ENCODE results near the gene RALB. TPM values are rescaled to one million over a fixed set of nuclear protein-coding genes. Genes with fewer than 3 reads are reported as not detected.
A peak's percentile ranks its signal among the peaks of the same experiment; 100 is the strongest.

Gene RALB
- total RNA-seq, 2 donors from 2014 or later: 21.9 to 50.2 TPM

GRCh38 chr2:120237491-120237902 is 15.2 kb upstream of the RALB start:
- Histone ChIP-seq H3K9me3 (no peaks in the 10 kb centered on the region), H3K4me1 (ENCODE audit: control insufficient read depth in 1 of 2, low read depth in 2 of 2) (peaks cover 0 to 17% of the 10 kb centered on the region in 2 donors), H3K27ac (no peak overlapping the region), H3K4me3 (no peak overlapping the region), H3K27me3 (replicated peaks; ENCODE audit: insufficient read depth) (no peaks in the 10 kb centered on the region), H3K36me3 (no peaks in the 10 kb centered on the region)
- ATAC-seq (ENCODE audit: insufficient number of reproducible peaks, low FRiP score, low read depth): no peak
- no peak for DNase-seq (ENCODE audit: low spot score)
- no peak for TF ChIP-seq CTCF (IDR thresholded peaks at IDR 0.05)

GRCh38 chr2:120238728-120239487 is 13.7 kb upstream of the RALB start:
- Histone ChIP-seq H3K9me3 (no peaks in the 10 kb centered on the region), H3K36me3 (no peaks in the 10 kb centered on the region), H3K4me3 (no peak overlapping the region), H3K4me1 (ENCODE audit: control insufficient read depth in 1 of 2, low read depth in 2 of 2) (peaks cover 0 to 13% of the 10 kb centered on the region in 2 donors), H3K27ac (no peak overlapping the region), H3K27me3 (replicated peaks; ENCODE audit: insufficient read depth) (no peaks in the 10 kb centered on the region)
- no peak for TF ChIP-seq CTCF (IDR thresholded peaks at IDR 0.05)
- ATAC-seq (ENCODE audit: insufficient number of reproducible peaks, low FRiP score, low read depth) (no peak), DNase-seq (ENCODE audit: low spot score) (no peak)

- Histone ChIP-seq H3K36me3 (no peaks in the 10 kb centered on the region), H3K9me3 (no peaks in the 10 kb centered on the region), H3K4me1 (ENCODE audit: control insufficient read depth in 1 of 2, low read depth in 2 of 2) (peaks cover 0 to 13% of the 10 kb centered on the region in 2 donors), H3K27me3 (replicated peaks; ENCODE audit: insufficient read depth) (no peaks in the 10 kb centered on the region), H3K27ac (no peak overlapping the region), H3K4me3 (peak overlapping the region; percentile 36)
- peak; percentile 89 for ATAC-seq (ENCODE audit: insufficient number of reproducible peaks, low FRiP score, low read depth)
- peak; percentile 33 for DNase-seq (ENCODE audit: low spot score)
- TF ChIP-seq CTCF (IDR thresholded peaks at IDR 0.05): no peak
Measured at GRCh38 chr2:120239488-120240287, 13.0 kb upstream of the RALB start.

- no peak overlapping the region for H3K27ac ChIP-seq
- no peaks in the 10 kb centered on the region for H3K36me3 ChIP-seq
- H3K4me3 ChIP-seq: no peak overlapping the region
- TF ChIP-seq CTCF (IDR thresholded peaks at IDR 0.05): no peak
- no peaks in the 10 kb centered on the region for H3K9me3 ChIP-seq
- H3K4me1 ChIP-seq (ENCODE audit: control insufficient read depth in 1 of 2, low read depth in 2 of 2): peaks cover 0 to 13% of the 10 kb centered on the region in 2 donors
- ATAC-seq (ENCODE audit: insufficient number of reproducible peaks, low FRiP score, low read depth): no peak
- no peak for DNase-seq (ENCODE audit: low spot score)
- no peaks in the 10 kb centered on the region for H3K27me3 ChIP-seq (replicated peaks; ENCODE audit: insufficient read depth)
Measured at GRCh38 chr2:120240901-120241429, 11.7 kb upstream of the RALB start.

- no peak for DNase-seq (ENCODE audit: low spot score)
- Histone ChIP-seq H3K27me3 (replicated peaks; ENCODE audit: insufficient read depth) (no peaks in the 10 kb centered on the region), H3K4me1 (ENCODE audit: control insufficient read depth in 1 of 2, low read depth in 2 of 2) (peaks cover 0 to 13% of the 10 kb centered on the region in 2 donors), H3K36me3 (no peaks in the 10 kb centered on the region), H3K9me3 (no peaks in the 10 kb centered on the region), H3K27ac (no peak overlapping the region), H3K4me3 (no peak overlapping the region)
- no peak for TF ChIP-seq CTCF (IDR thresholded peaks at IDR 0.05)
- no peak for ATAC-seq (ENCODE audit: insufficient number of reproducible peaks, low FRiP score, low read depth)
Measured at GRCh38 chr2:120241684-120242083, 11.0 kb upstream of the RALB start.
